Retinal pigment epithelial cell (primary cell): ENCODE results near the gene AQP12B.
"Not testable (repeated sequence)": the region's sequence is repeated elsewhere in the genome, so short reads cannot be mapped to it uniquely, and the experiment has no call there.

Experiments used
- DNase-seq: peaks from one replicate; pipeline ENCODE4 v3.0.0-alpha.2; 2010; ENCODE audit warnings: low read depth
- H3K4me3 ChIP-seq: 2 replicates; pipeline ENCODE4 v1.5.1; 2011; ENCODE audit warnings: mild to moderate bottlenecking, low read length, control low read depth, moderate library complexity
- CTCF ChIP-seq: conservative IDR thresholded peaks from 2 replicates; pipeline ENCODE4 v1.5.1; 2011; ENCODE audit warnings: low read depth, low read length, control low read depth, inconsistent platforms

The AQP12B gene, protein sequence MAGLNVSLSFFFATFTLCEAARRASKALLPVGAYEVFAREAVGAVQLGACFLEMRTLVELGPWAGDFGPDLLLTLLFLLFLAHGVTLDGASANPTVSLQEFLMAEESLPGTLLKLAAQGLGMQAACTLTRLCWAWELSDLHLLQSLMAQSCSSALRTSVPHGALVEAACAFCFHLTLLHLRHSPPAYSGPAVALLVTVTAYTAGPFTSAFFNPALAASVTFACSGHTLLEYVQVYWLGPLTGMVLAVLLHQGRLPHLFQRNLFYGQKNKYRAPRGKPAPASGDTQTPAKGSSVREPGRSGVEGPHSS

DNA sequence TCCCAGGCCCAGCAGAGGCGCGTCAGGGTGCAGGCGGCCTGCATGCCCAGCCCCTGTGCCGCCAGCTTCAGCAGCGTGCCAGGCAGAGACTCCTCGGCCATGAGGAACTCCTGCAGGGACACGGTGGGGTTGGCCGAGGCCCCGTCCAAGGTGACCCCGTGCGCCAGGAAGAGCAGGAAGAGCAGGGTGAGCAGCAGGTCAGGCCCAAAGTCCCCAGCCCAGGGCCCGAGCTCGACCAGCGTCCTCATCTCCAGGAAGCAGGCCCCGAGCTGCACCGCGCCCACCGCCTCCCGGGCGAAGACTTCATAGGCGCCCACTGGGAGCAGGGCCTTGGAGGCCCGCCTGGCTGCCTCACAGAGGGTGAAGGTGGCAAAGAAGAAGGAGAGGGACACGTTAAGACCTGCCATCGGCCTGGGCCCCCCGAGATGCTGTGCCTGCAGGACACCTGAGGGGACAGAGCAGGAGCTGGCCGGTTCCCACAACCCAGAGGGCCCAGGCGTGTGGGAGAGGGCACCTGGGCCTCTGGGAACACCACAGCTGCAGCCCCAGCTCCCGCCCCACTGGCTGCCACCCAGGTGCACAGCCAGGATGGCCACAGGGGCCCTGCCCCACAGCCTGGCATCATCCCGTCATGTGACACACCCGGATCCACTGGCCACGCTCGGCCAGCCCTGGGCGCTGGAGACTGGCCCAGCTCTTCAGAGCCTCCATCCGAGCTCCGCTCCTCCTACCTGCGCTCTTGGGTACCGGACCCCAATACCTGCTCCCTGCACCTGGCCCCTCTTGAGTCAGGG, at the start of gene AQP12B:
Gene AQP12B (minus strand): TSS at position 455 of the 794 bp plus-strand sequence. CDS start 48 bp downstream, at position 407.
- DNase-seq, H3K4me3 ChIP-seq: not testable (repeated sequence)

GRCh38 chr2:240732184-240732583, 49.5 kb upstream of the AQP12B start:
- no peak for TF ChIP-seq CTCF
- H3K4me3 ChIP-seq, result no peak overlapping the region
- no peak for DNase-seq

- TF ChIP-seq CTCF, result no peak
- H3K4me3 ChIP-seq, result no peak overlapping the region
- DNase-seq, result no peak
Observed at GRCh38 chr2:240731178-240731545, 48.5 kb upstream of the AQP12B start.

GRCh38 chr2:240730501-240731177, 48.0 kb upstream of the AQP12B start:
- no peak for TF ChIP-seq CTCF
- no peak for DNase-seq
- no peak overlapping the region for H3K4me3 ChIP-seq

DNA sequence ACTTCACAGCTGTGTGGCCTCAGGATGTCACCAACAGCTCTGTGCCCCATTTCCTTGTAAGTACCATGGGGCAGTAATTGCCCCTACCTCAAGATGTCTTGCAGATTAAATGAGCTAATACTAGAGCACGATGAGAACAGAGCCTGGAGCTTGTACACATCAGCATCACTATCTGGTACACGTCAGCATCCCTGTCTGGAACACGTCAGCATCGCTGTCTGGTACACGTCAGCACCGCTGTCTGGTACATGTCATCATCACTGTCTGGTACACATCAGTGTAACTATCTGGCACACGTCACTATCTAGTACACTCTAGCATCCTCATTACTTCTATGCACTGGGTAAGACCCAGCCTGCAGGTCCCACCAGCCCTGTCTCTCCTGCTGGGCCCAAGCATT, 46.1 kb upstream of the AQP12B start:
- no peak for TF ChIP-seq CTCF
- DNase-seq, result no peak

DNA sequence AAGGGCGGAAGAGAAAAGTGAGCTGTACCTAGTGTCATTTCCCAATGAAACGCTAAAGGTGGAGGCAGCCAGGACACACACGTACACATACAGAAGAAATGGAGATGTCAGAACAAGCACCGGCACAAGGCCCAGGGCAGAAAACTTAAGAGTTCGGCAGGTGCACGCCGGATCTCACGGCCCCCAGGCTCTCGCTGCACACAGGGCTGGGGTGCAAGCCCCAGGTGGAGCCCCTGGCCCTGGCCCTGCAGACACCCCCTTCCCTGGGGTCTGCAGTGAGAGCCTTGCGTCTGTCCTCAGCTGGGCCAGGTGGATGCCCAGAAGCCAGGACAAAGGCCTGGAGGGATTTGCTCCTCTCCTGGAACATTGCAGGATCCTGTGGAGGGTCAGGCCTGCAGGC, 45.7 kb upstream of the AQP12B start:
- TF ChIP-seq CTCF, result no peak
- no peak for DNase-seq
- H3K4me3 ChIP-seq, result no peak overlapping the region

More for the DNA sequence above, 46.1 kb upstream of the AQP12B start:
- H3K4me3 ChIP-seq, result no peak overlapping the region

GRCh38 chr2:240727913-240728312, 45.2 kb upstream of the AQP12B start:
- H3K4me3 ChIP-seq, result no peak overlapping the region
- DNase-seq, result no peak
- TF ChIP-seq CTCF, result no peak
